ENCODE data around the gene EVPL. TPM values are rescaled to one million over a fixed set of nuclear protein-coding genes. Genes with fewer than 3 reads are reported as not detected.

Gene EVPL
- total RNA-seq, 2 donors from 2014 or later, result 4.9 to 13.0 TPM

GRCh38 chr17:75987041-75987440, 40.1 kb downstream of the EVPL start:
- Histone ChIP-seq H3K9me3 (no peaks in the 10 kb centered on the region), H3K4me3 (no peak overlapping the region), H3K4me1 (peaks cover 31% of the 10 kb centered on the region), H3K27me3 (no peaks in the 10 kb centered on the region), H3K36me3 (replicated peaks in 1 of 2; ENCODE audit: insufficient read depth in 1 of 2, low read depth in 2 of 2) (peaks cover 5 to 7% of the 10 kb centered on the region in 2 donors), H3K27ac (no peak overlapping the region)
- DNase-seq, result no peak
- no peak for ATAC-seq
- intact Hi-C loops (cut with DNase I), result no loop called here
- WGBS, 2 donors, result 75 to 100% methylated on average over 2 to 4 of the region's 4 CpGs
- TF ChIP-seq POLR2A (IDR thresholded peaks at IDR 0.05) (no peak), CTCF (IDR thresholded peaks at IDR 0.05) (no peak)

- intact Hi-C loops (cut with DNase I), result no loop called here
- 83 to 84% methylated on average over 4 of the region's 4 CpGs for WGBS, 2 donors
- TF ChIP-seq POLR2A (IDR thresholded peaks at IDR 0.05), result no peak
- TF ChIP-seq CTCF (IDR thresholded peaks at IDR 0.05), result no peak
- peaks cover 0 to 5% of the 10 kb centered on the region in 2 donors for H3K36me3 ChIP-seq (replicated peaks in 1 of 2; ENCODE audit: insufficient read depth in 1 of 2, low read depth in 2 of 2)
- no peaks in the 10 kb centered on the region for H3K27me3 ChIP-seq
- no peak overlapping the region for H3K4me3 ChIP-seq
- no peak for DNase-seq
- no peak overlapping the region for H3K27ac ChIP-seq
- H3K9me3 ChIP-seq, result no peaks in the 10 kb centered on the region
- H3K4me1 ChIP-seq, result peaks cover 42% of the 10 kb centered on the region
- ATAC-seq, result no peak
Observed at GRCh38 chr17:75985986-75986385, 41.1 kb downstream of the EVPL start.

DNA sequence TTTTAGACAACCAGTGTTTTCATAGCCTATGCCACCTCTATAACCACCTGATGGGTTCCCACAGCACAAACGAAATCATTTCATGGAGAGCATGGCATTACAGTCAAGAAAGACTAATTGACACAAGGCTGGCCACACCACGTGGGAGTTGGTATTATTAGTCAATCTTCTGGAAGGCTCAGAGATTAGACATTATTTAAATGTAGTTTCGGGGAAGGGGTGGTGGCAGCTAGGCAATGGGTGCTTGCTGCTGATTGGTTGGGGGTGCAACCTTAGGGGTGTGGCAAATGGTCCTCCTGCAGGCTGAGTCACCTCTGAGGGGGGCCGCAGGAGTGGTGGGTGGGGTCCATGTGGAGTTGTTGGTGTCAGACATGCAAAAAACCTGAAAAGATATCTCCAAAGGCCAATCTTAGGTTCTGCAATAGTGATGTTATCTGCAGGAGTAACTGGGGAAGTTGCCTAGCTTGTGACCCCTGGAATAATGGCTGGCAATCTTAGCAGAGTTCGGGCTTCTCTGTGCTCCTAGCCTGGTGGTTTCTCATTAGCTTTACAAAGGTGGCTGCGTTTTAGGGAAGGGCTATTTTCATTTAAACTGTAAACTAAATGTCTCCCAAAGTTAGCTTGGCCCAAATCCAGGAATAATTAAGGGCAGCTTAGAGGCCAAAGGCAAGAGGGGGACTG, 43.5 kb downstream of the EVPL start:
- H3K4me3 ChIP-seq, result no peak overlapping the region
- intact Hi-C loops (cut with DNase I), result no loop called here
- H3K27me3 ChIP-seq, result no peaks in the 10 kb centered on the region
- H3K36me3 ChIP-seq (replicated peaks in 1 of 2; ENCODE audit: insufficient read depth in 1 of 2, low read depth in 2 of 2), result peaks cover 0 to 5% of the 10 kb centered on the region in 2 donors
- DNase-seq (peak; percentile 79 to 93 (median 90)), ATAC-seq (peak; percentile 59)
- 18 to 28% methylated on average over 6 of the region's 6 CpGs for WGBS, 2 donors
- no peaks in the 10 kb centered on the region for H3K9me3 ChIP-seq
- peaks cover 54% of the 10 kb centered on the region for H3K4me1 ChIP-seq
- H3K27ac ChIP-seq, result peak overlapping the region; percentile 89 to 99 (median 97)
- TF ChIP-seq POLR2A (IDR thresholded peaks at IDR 0.05) (peak in 2 of 3 donors; percentile 46 to 55), CTCF (IDR thresholded peaks at IDR 0.05) (no peak)

DNA sequence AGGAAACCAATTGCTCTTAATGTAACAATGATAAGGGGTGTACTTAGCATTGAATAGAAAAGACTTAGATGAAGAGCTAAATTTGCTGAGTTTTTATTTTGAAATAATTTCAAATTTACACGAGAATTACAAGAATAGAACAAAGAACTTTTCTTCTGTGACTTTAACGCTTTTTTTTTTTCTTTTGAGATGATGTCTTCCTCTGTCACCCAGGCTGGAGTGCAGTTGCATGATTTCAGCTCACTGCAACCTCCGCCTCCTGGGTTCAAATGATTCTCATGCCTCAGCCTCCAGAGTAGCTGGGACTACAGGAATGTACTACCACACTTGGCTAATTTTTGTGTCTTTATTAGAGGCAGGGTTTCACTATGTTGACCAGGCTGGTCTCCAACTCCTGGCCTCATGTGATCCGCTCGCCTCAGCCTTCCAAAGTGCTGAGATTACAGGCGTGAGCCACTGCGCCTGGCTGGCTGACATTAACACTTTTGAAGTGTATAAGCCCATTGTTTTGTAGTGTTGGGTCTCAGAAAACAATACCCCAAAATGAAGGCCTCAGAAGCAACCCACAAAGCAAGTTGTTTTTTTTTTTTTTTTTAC, 46.0 kb downstream of the EVPL start:
- Histone ChIP-seq H3K27ac (peak overlapping the region; percentile 52 to 99 (median 97)), H3K27me3 (no peaks in the 10 kb centered on the region), H3K4me3 (no peak overlapping the region), H3K36me3 (replicated peaks in 1 of 2; ENCODE audit: insufficient read depth in 1 of 2, low read depth in 2 of 2) (no peaks in the 10 kb centered on the region), H3K9me3 (no peaks in the 10 kb centered on the region), H3K4me1 (peaks cover 70% of the 10 kb centered on the region)
- intact Hi-C loops (cut with DNase I), result no loop called here
- DNase-seq (no peak), ATAC-seq (no peak)
- TF ChIP-seq POLR2A (IDR thresholded peaks at IDR 0.05), result no peak
- no peak for TF ChIP-seq CTCF (IDR thresholded peaks at IDR 0.05)
- WGBS, 2 donors, result 76 to 78% methylated on average over 7 of the region's 7 CpGs
